Thyroid gland (tissue), 4 donors: Measurements from ENCODE around the gene CAST.

ENCODE experiments used
- CTCF ChIP-seq, 6 experiments: fragments of 200-600 bp in 3 of 6; fragments of 450-650 bp in 3 of 6; sonication (generic) in 3 of 6; IDR thresholded peaks; one replicate each; pipeline ENCODE4 v1.5.1; 2016 to 2019; ENCODE audit warnings: antibody characterized with exemption in 6 of 6, mild to moderate bottlenecking in 2 of 6, inconsistent platforms in 1 of 6, moderate library complexity in 1 of 6
- POLR2A ChIP-seq, 2 donors: fragments of 450-650 bp; IDR thresholded peaks; one replicate each; pipeline ENCODE4 v1.6.1; 2017; ENCODE audit warnings: antibody characterized with exemption in 2 of 2, mild to moderate bottlenecking in 2 of 2, moderate library complexity in 1 of 2

GRCh38 chr5:96772542-96772941 lies 110.4 kb downstream of the CAST start:
- TF ChIP-seq CTCF (IDR thresholded peaks at IDR 0.05) (no peak), POLR2A (IDR thresholded peaks at IDR 0.05) (no peak)
